GM12865 (cell line): ENCODE measurements around the gene ZSCAN26.
"Not testable (repeated sequence)": the region's sequence is repeated elsewhere in the genome, so short reads cannot be mapped to it uniquely, and the experiment has no call there.

Source experiments
- DNase-seq: peaks from one replicate; pipeline ENCODE4 v3.0.0; 2010; ENCODE audit warnings: low read depth
- H3K4me3 ChIP-seq: 2 replicates; pipeline ENCODE4 v1.5.1; 2011; ENCODE audit warnings: mild to moderate bottlenecking, low read depth, low read length, control low read depth
- CTCF ChIP-seq: IDR thresholded peaks from 2 replicates; pipeline ENCODE4 v1.5.1; 2011; ENCODE audit warnings: low read length, control low read depth, low read depth, inconsistent platforms; ENCODE audit not compliant: insufficient read depth; ENCODE audit errors: missing control alignments

Gene ZSCAN26

GRCh38 chr6:28315628-28316027 lies 48.7 kb downstream of the ZSCAN26 start:
- TF ChIP-seq CTCF, result no peak
- H3K4me3 ChIP-seq, result no peak overlapping the region
- DNase-seq, result no peak

GRCh38 chr6:28317866-28318265 lies 50.9 kb downstream of the ZSCAN26 start:
- not testable (repeated sequence) for H3K4me3 ChIP-seq, DNase-seq

DNA sequence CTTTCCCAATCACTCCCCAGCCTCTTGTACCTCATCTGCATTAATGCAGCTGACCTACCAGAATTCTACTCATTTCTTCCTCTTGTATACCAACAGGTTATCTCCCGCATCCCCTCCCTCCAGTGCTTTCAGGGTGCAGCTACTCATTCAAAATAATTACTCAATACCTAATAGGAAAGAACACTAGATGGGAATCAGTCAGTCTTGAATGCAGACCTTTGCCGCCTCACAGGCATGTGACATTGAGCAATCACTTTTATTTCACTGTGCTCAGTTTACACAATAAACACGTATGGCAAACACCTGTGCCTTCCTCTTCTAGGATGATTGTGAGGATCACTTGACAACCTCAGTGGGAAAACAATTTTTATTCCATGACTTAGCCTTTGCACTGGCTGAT lies 55.7 kb downstream of the ZSCAN26 start:
- no peak overlapping the region for H3K4me3 ChIP-seq
- DNase-seq, result no peak
- no peak for TF ChIP-seq CTCF

- no peak for DNase-seq
- TF ChIP-seq CTCF, result no peak
These were observed 57.0 kb downstream of the ZSCAN26 start for GRCh38 chr6:28323813-28324424.

GRCh38 chr6:28326371-28326948 lies 59.5 kb downstream of the ZSCAN26 start:
- no peak overlapping the region for H3K4me3 ChIP-seq
- TF ChIP-seq CTCF, result no peak

More at GRCh38 chr6:28323813-28324424, 57.0 kb downstream of the ZSCAN26 start:
- H3K4me3 ChIP-seq, result no peak overlapping the region

More at GRCh38 chr6:28326371-28326948, 59.5 kb downstream of the ZSCAN26 start:
- no peak for DNase-seq
